SH-SY5Y (cell line): ENCODE measurements around the gene IRF8.

Experiments
- GATA2 ChIP-seq: IDR thresholded peaks from 2 replicates; pipeline ENCODE4 v1.6.1; 2011; ENCODE audit warnings: mild to moderate bottlenecking, low read depth, low read length
- GATA3 ChIP-seq: IDR thresholded peaks from 2 replicates; pipeline ENCODE4 v1.6.1; 2011; ENCODE audit warnings: low read depth, mild to moderate bottlenecking, low read length, moderate library complexity

DNA sequence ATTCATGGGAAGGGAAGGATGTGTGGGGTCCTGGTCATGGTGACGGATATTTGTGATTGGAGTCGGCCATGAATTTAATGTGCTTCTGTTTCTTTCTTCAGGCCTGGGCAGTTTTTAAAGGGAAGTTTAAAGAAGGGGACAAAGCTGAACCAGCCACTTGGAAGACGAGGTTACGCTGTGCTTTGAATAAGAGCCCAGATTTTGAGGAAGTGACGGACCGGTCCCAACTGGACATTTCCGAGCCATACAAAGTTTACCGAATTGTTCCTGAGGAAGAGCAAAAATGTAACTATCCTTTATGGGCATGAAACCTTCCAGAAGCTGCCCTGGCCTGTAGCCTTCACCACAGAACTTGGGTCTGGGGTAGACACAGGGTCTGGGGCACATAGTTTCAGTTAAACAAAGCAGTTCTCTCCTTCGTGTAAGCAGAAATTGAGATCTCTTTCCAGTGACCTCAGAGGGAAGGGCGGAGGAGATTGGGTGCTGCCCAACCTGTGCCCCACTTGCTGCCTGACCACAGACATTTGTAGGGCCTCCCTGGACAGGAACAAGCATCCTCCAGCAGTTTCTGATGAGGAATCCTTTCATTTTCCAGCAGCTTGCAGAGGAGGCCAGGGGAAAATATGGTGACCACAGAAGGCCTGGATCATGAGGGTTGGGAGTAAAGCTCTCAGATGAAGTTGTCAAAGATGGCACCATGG is 10.1 kb downstream of the IRF8 start:
- no peak for TF ChIP-seq GATA3
- no peak for TF ChIP-seq GATA2
